ENCODE data around the gene WWOX. TPM values are rescaled to one million over a fixed set of nuclear protein-coding genes. Genes with fewer than 3 reads are reported as not detected.

WWOX gene
- total and polyA plus RNA-seq, 7 donors: 7.1 to 46.8 (median 16.1) TPM

- Histone ChIP-seq H3K36me3 (no peaks in the 10 kb centered on the region), H3K9me3 (no peaks in the 10 kb centered on the region), H3K4me1 (no peaks in the 10 kb centered on the region), H3K4me3 (no peak overlapping the region), H3K27me3 (no peaks in the 10 kb centered on the region), H3K27ac (no peak overlapping the region)
- intact Hi-C loops (cut with DNase I): no loop called here
- 92 to 94% methylated on average over 7 of the region's 7 CpGs for WGBS, 2 donors
- TF ChIP-seq POLR2A (IDR thresholded peaks at IDR 0.05) (no peak), EP300 (IDR thresholded peaks at IDR 0.05) (no peak), POLR2AphosphoS5 (IDR thresholded peaks at IDR 0.05) (no peak)
- TF ChIP-seq, protein P1, sequence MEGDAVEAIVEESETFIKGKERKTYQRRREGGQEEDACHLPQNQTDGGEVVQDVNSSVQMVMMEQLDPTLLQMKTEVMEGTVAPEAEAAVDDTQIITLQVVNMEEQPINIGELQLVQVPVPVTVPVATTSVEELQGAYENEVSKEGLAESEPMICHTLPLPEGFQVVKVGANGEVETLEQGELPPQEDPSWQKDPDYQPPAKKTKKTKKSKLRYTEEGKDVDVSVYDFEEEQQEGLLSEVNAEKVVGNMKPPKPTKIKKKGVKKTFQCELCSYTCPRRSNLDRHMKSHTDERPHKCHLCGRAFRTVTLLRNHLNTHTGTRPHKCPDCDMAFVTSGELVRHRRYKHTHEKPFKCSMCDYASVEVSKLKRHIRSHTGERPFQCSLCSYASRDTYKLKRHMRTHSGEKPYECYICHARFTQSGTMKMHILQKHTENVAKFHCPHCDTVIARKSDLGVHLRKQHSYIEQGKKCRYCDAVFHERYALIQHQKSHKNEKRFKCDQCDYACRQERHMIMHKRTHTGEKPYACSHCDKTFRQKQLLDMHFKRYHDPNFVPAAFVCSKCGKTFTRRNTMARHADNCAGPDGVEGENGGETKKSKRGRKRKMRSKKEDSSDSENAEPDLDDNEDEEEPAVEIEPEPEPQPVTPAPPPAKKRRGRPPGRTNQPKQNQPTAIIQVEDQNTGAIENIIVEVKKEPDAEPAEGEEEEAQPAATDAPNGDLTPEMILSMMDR (IDR thresholded peaks at IDR 0.05): no peak
- DNase-seq: no peak
Measured at GRCh38 chr16:79139799-79140198, 1040.3 kb downstream of the WWOX start.

GRCh38 chr16:79143026-79143425 is 1043.6 kb downstream of the WWOX start:
- H3K27ac ChIP-seq: no peak overlapping the region
- H3K4me1 ChIP-seq: no peaks in the 10 kb centered on the region
- H3K9me3 ChIP-seq: no peaks in the 10 kb centered on the region
- H3K27me3 ChIP-seq: no peaks in the 10 kb centered on the region
- TF ChIP-seq POLR2AphosphoS5 (IDR thresholded peaks at IDR 0.05): no peak
- TF ChIP-seq POLR2A (IDR thresholded peaks at IDR 0.05): no peak
- TF ChIP-seq, protein P1 (IDR thresholded peaks at IDR 0.05): no peak
- TF ChIP-seq EP300 (IDR thresholded peaks at IDR 0.05): no peak
- no peaks in the 10 kb centered on the region for H3K36me3 ChIP-seq
- DNase-seq: no peak
- WGBS, 2 donors: 61 to 89% methylated on average over 2 of the region's 2 CpGs
- no peak overlapping the region for H3K4me3 ChIP-seq
- intact Hi-C loops (cut with DNase I): no loop called here

DNA sequence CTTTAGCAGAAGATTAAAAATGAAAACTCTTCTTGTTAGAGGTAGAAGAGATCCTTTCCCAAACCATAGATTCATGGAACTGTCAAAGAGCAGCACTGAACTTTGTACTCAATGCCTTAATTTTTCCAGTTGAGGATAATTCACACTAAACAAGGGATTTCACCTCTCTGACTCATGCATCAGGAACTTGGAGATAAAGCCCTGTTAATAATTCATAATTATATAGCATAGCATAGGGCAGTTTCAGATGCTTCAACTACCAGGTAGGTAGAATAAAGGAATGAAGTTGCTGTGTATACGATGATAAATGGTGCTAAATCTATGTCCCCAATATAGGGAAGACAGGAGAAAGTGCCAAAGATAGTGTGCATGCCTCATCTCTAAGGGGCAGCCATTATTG is 1050.7 kb downstream of the WWOX start:
- TF ChIP-seq EP300 (IDR thresholded peaks at IDR 0.05): no peak
- TF ChIP-seq, protein P1 (IDR thresholded peaks at IDR 0.05): no peak
- no peak for TF ChIP-seq POLR2AphosphoS5 (IDR thresholded peaks at IDR 0.05)
- TF ChIP-seq POLR2A (IDR thresholded peaks at IDR 0.05): no peak

DNA sequence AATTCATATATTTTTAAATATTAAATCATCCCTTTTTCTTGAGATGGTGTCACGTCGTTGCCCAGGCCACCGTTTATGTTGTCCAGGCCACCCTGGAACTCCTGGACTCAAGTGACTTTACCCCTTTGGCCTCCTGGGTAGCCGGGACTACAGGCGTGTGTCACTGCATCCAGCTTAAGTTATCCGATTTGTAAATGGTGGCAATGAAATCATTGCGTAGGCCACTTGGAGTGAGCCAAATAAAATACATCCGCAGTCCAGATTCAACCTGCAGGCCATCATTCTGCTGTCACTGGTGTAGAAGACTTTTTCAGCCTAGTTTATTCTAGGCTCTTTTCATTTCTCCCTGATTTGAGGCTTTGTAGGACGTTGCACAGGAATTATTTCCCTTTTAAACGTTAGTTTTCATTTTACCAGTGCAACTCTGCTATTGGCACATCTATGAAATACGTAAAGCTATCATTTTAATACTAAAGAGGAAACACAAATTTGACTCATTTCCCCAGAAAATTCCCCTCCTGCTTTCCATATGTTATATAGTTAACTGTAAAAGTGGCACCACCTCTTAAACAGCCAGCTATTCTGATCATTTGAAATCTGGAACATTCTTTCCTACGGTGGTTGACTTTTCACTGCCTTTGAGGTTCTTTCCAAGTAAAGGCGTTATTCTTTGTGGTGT is 1051.3 kb downstream of the WWOX start:
- Histone ChIP-seq H3K27me3 (no peaks in the 10 kb centered on the region), H3K4me1 (no peaks in the 10 kb centered on the region), H3K4me3 (no peak overlapping the region), H3K27ac (no peak overlapping the region), H3K9me3 (no peaks in the 10 kb centered on the region), H3K36me3 (no peaks in the 10 kb centered on the region)
- DNase-seq: no peak
- intact Hi-C loops (cut with DNase I): no loop called here
- TF ChIP-seq POLR2A (IDR thresholded peaks at IDR 0.05) (no peak), EP300 (IDR thresholded peaks at IDR 0.05) (no peak), POLR2AphosphoS5 (IDR thresholded peaks at IDR 0.05) (no peak)
- TF ChIP-seq, protein P1 (IDR thresholded peaks at IDR 0.05): no peak
- WGBS, 2 donors: 81 to 89% methylated on average over 13 of the region's 13 CpGs

More for the DNA sequence above, 1050.7 kb downstream of the WWOX start:
- WGBS, 2 donors: 0 to 15% methylated on average over 1 of the region's 1 CpG
- Histone ChIP-seq H3K4me3 (no peak overlapping the region), H3K4me1 (no peaks in the 10 kb centered on the region), H3K36me3 (no peaks in the 10 kb centered on the region), H3K9me3 (no peaks in the 10 kb centered on the region), H3K27ac (no peak overlapping the region), H3K27me3 (no peaks in the 10 kb centered on the region)
- intact Hi-C loops (cut with DNase I): no loop called here
- DNase-seq: no peak

- no peaks in the 10 kb centered on the region for H3K4me1 ChIP-seq
- no peak overlapping the region for H3K4me3 ChIP-seq
- H3K9me3 ChIP-seq: no peaks in the 10 kb centered on the region
- no peak for DNase-seq
- intact Hi-C loops (cut with DNase I): no loop called here
- H3K27ac ChIP-seq: no peak overlapping the region
- H3K27me3 ChIP-seq: no peaks in the 10 kb centered on the region
- H3K36me3 ChIP-seq: no peaks in the 10 kb centered on the region
- WGBS, 2 donors: 67% methylated on average over 3 of the region's 3 CpGs
- TF ChIP-seq, protein P1 (IDR thresholded peaks at IDR 0.05): no peak
- TF ChIP-seq POLR2AphosphoS5 (IDR thresholded peaks at IDR 0.05): no peak
- no peak for TF ChIP-seq POLR2A (IDR thresholded peaks at IDR 0.05)
- no peak for TF ChIP-seq EP300 (IDR thresholded peaks at IDR 0.05)
Measured at GRCh38 chr16:79154086-79154485, 1054.6 kb downstream of the WWOX start.
